IPS-18a (cell line): ENCODE results near the gene CUX1.

Source experiments
- H3K27ac ChIP-seq: one replicate; pipeline ENCODE4 v1.5.1; 2013; ENCODE audit warnings: low read length
- H3K27me3 ChIP-seq: one replicate; pipeline ENCODE4 v1.6.1; 2013; ENCODE audit warnings: mild to moderate bottlenecking, low read length; ENCODE audit not compliant: control insufficient read depth, insufficient read depth
- H3K36me3 ChIP-seq: one replicate; pipeline ENCODE4 v1.6.1; 2013; ENCODE audit warnings: low read depth, low read length; ENCODE audit not compliant: control insufficient read depth
- H3K4me1 ChIP-seq: one replicate; pipeline ENCODE4 v1.6.1; 2013; ENCODE audit warnings: low read depth, low read length; ENCODE audit not compliant: control insufficient read depth
- H3K4me3 ChIP-seq: one replicate; pipeline ENCODE4 v1.5.1; 2013; ENCODE audit warnings: low read length
- H3K9ac ChIP-seq: one replicate; pipeline ENCODE4 v1.6.1; 2013; ENCODE audit warnings: mild to moderate bottlenecking, low read length, moderate library complexity
- H3K9me3 ChIP-seq: one replicate; pipeline ENCODE4 v1.6.1; 2013; ENCODE audit warnings: low read depth, low read length; ENCODE audit not compliant: control insufficient read depth

The CUX1 gene

GRCh38 chr7:102273749-102274712 is 456.6 kb downstream of the CUX1 start:
- Histone ChIP-seq H3K9ac (no peak overlapping the region), H3K9me3 (no peaks in the 10 kb centered on the region), H3K4me3 (no peak overlapping the region), H3K27me3 (no peaks in the 10 kb centered on the region), H3K4me1 (no peaks in the 10 kb centered on the region), H3K36me3 (no peaks in the 10 kb centered on the region), H3K27ac (no peak overlapping the region)

GRCh38 chr7:102275123-102275703 is 457.8 kb downstream of the CUX1 start:
- H3K9ac ChIP-seq = no peak overlapping the region
- H3K27ac ChIP-seq = no peak overlapping the region
- no peak overlapping the region for H3K4me3 ChIP-seq
- H3K36me3 ChIP-seq = no peaks in the 10 kb centered on the region
- no peaks in the 10 kb centered on the region for H3K27me3 ChIP-seq
- H3K9me3 ChIP-seq = no peaks in the 10 kb centered on the region
- H3K4me1 ChIP-seq = peaks cover 4% of the 10 kb centered on the region

GRCh38 chr7:102277901-102278300 is 460.5 kb downstream of the CUX1 start:
- Histone ChIP-seq H3K27ac (no peak overlapping the region), H3K9me3 (no peaks in the 10 kb centered on the region)

GRCh38 chr7:102279537-102280400 is 462.3 kb downstream of the CUX1 start:
- no peaks in the 10 kb centered on the region for H3K9me3 ChIP-seq
- no peaks in the 10 kb centered on the region for H3K36me3 ChIP-seq
- peaks cover 4% of the 10 kb centered on the region for H3K4me1 ChIP-seq
- H3K9ac ChIP-seq = no peak overlapping the region
- no peak overlapping the region for H3K27ac ChIP-seq
- H3K4me3 ChIP-seq = no peak overlapping the region
- no peaks in the 10 kb centered on the region for H3K27me3 ChIP-seq

More at GRCh38 chr7:102277901-102278300, 460.5 kb downstream of the CUX1 start:
- no peaks in the 10 kb centered on the region for H3K36me3 ChIP-seq
- peaks cover 4% of the 10 kb centered on the region for H3K4me1 ChIP-seq
- H3K4me3 ChIP-seq = no peak overlapping the region
- no peaks in the 10 kb centered on the region for H3K27me3 ChIP-seq
- H3K9ac ChIP-seq = no peak overlapping the region

GRCh38 chr7:102280521-102280920 is 463.1 kb downstream of the CUX1 start:
- Histone ChIP-seq H3K9me3 (no peaks in the 10 kb centered on the region), H3K27me3 (peaks cover 3% of the 10 kb centered on the region), H3K4me1 (peaks cover 4% of the 10 kb centered on the region), H3K27ac (no peak overlapping the region), H3K36me3 (no peaks in the 10 kb centered on the region), H3K4me3 (no peak overlapping the region), H3K9ac (no peak overlapping the region)

GRCh38 chr7:102281785-102282184 is 464.4 kb downstream of the CUX1 start:
- H3K4me1 ChIP-seq = peaks cover 4% of the 10 kb centered on the region

GRCh38 chr7:102282465-102283362 is 465.3 kb downstream of the CUX1 start:
- no peak overlapping the region for H3K27ac ChIP-seq
- peaks cover 10% of the 10 kb centered on the region for H3K27me3 ChIP-seq
- no peak overlapping the region for H3K9ac ChIP-seq
- no peaks in the 10 kb centered on the region for H3K36me3 ChIP-seq
- peaks cover 5% of the 10 kb centered on the region for H3K4me1 ChIP-seq
- no peak overlapping the region for H3K4me3 ChIP-seq
- H3K9me3 ChIP-seq = no peaks in the 10 kb centered on the region

More at GRCh38 chr7:102281785-102282184, 464.4 kb downstream of the CUX1 start:
- Histone ChIP-seq H3K4me3 (no peak overlapping the region), H3K27ac (no peak overlapping the region), H3K9me3 (no peaks in the 10 kb centered on the region), H3K9ac (no peak overlapping the region), H3K36me3 (no peaks in the 10 kb centered on the region), H3K27me3 (peaks cover 9% of the 10 kb centered on the region)

GRCh38 chr7:102283477-102284189 is 466.2 kb downstream of the CUX1 start:
- Histone ChIP-seq H3K27me3 (peaks cover 15% of the 10 kb centered on the region), H3K27ac (no peak overlapping the region), H3K4me1 (peaks cover 10% of the 10 kb centered on the region), H3K36me3 (no peaks in the 10 kb centered on the region), H3K9me3 (no peaks in the 10 kb centered on the region), H3K9ac (no peak overlapping the region), H3K4me3 (no peak overlapping the region)

GRCh38 chr7:102284399-102284798 is 467.0 kb downstream of the CUX1 start:
- Histone ChIP-seq H3K27ac (no peak overlapping the region), H3K9ac (no peak overlapping the region), H3K27me3 (peaks cover 15% of the 10 kb centered on the region), H3K4me1 (peaks cover 10% of the 10 kb centered on the region), H3K9me3 (no peaks in the 10 kb centered on the region), H3K36me3 (no peaks in the 10 kb centered on the region), H3K4me3 (no peak overlapping the region)

GRCh38 chr7:102284891-102285539 is 467.6 kb downstream of the CUX1 start:
- H3K9me3 ChIP-seq = no peaks in the 10 kb centered on the region
- H3K4me3 ChIP-seq = no peak overlapping the region
- H3K4me1 ChIP-seq = peaks cover 6% of the 10 kb centered on the region
- no peak overlapping the region for H3K27ac ChIP-seq
- no peak overlapping the region for H3K9ac ChIP-seq
- no peaks in the 10 kb centered on the region for H3K36me3 ChIP-seq
- H3K27me3 ChIP-seq = peaks cover 15% of the 10 kb centered on the region
